GM23338 (cell line): ENCODE data around the gene PLPPR3.

Experiments
- EZH2 ChIP-seq: fragments of 200-600 bp; sonication (generic); IDR thresholded peaks from one replicate; pipeline ENCODE4 v1.8.0; 2017; ENCODE audit warnings: antibody characterized with exemption, mild to moderate bottlenecking, low read depth; ENCODE audit not compliant: unreplicated experiment
- POLR2AphosphoS5 ChIP-seq: IDR thresholded peaks from 2 replicates; pipeline ENCODE4 v1.6.1; 2016; ENCODE audit warnings: antibody characterized with exemption, low read depth
- REST ChIP-seq: IDR thresholded peaks from one replicate; pipeline ENCODE4 v1.6.1; 2018; ENCODE audit warnings: antibody characterized with exemption; ENCODE audit not compliant: unreplicated experiment
- TF ChIP-seq, protein P1 (sequence below), 2 experiments: fragments of 200-600 bp in 1 of 2; sonication (generic) in 1 of 2; conservative IDR thresholded peaks; 2 replicates each; pipeline versions ENCODE4 v1.5.1 to v1.6.1; 2016 to 2017; ENCODE audit warnings: antibody characterized with exemption in 2 of 2, low read depth in 2 of 2, mild to moderate bottlenecking in 2 of 2, moderate library complexity in 1 of 2

DNA sequence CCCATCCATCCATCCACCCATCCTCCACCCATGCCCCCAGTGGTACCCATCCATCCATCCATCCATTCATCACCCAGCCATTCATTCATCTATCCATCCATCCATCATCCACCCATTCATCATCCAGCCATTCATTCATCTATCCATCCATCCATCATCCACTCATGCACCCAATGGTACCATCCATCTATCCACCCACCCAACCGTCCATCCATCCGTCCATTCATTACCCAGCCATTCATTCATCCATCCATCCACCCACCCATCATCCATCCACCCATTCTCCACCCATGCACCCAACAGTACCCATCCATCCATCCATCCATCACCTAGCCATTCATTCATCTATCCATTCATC, 5.3 kb downstream of the PLPPR3 start:
- TF ChIP-seq, protein P1, sequence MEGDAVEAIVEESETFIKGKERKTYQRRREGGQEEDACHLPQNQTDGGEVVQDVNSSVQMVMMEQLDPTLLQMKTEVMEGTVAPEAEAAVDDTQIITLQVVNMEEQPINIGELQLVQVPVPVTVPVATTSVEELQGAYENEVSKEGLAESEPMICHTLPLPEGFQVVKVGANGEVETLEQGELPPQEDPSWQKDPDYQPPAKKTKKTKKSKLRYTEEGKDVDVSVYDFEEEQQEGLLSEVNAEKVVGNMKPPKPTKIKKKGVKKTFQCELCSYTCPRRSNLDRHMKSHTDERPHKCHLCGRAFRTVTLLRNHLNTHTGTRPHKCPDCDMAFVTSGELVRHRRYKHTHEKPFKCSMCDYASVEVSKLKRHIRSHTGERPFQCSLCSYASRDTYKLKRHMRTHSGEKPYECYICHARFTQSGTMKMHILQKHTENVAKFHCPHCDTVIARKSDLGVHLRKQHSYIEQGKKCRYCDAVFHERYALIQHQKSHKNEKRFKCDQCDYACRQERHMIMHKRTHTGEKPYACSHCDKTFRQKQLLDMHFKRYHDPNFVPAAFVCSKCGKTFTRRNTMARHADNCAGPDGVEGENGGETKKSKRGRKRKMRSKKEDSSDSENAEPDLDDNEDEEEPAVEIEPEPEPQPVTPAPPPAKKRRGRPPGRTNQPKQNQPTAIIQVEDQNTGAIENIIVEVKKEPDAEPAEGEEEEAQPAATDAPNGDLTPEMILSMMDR (conservative IDR thresholded peaks at IDR 0.05; ENCODE audit: low read depth in 2 of 2) = no peak
- TF ChIP-seq POLR2AphosphoS5 = no peak
- no peak for TF ChIP-seq EZH2
- TF ChIP-seq REST = no peak
